Activated CD4-positive, alpha-beta memory T cell treated with anti-CD3 and anti-CD28 coated beads for 36 hours (primary cell): Measurements from ENCODE around the gene FCMR. TPM values are rescaled to one million over a fixed set of nuclear protein-coding genes. Genes with fewer than 3 reads are reported as not detected.

ENCODE experiments used
- CTCF ChIA-PET: fragments of 350-600 bp; sonication (Branson Sonifier 250); formaldehyde crosslinking; loops from one replicate; lab custom pipeline; 2021; ENCODE audit warnings: antibody characterized with exemption, inconsistent platforms; lab: Charles Lee
- POLR2A ChIA-PET: fragments of 350-600 bp; sonication (Branson Sonifier 250); formaldehyde crosslinking; loops from one replicate; lab custom pipeline; 2021; ENCODE audit warnings: antibody characterized with exemption; lab: Charles Lee
- DNase-seq: peaks from one replicate; pipeline ENCODE4 v3.0.0-alpha.2; 2020
- H3K27ac Mint-ChIP-seq: one replicate; pipeline ENCODE4 v1.8.0; 2021; ENCODE audit warnings: mixed read lengths
- H3K27me3 Mint-ChIP-seq: one replicate; pipeline ENCODE4 v1.8.0; 2021; ENCODE audit warnings: mixed read lengths
- H3K36me3 Mint-ChIP-seq: one replicate; pipeline ENCODE4 v1.8.0; 2021; ENCODE audit warnings: mixed read lengths
- H3K4me1 Mint-ChIP-seq: one replicate; pipeline ENCODE4 v1.8.0; 2021; ENCODE audit warnings: low read depth, mixed read lengths
- H3K4me3 Mint-ChIP-seq: one replicate; pipeline ENCODE4 v1.8.0; 2021; ENCODE audit warnings: mild to moderate bottlenecking, mixed read lengths
- H3K9me3 Mint-ChIP-seq: one replicate; pipeline ENCODE4 v1.8.0; 2021; ENCODE audit warnings: mixed read lengths
- intact Hi-C: fragments of 100-400 bp; cut with micrococcal nuclease; formaldehyde crosslinking; loops from one replicate; pipeline ENCODE4 v1.15.1; 2023
- total RNA-seq, 2 experiments: library from RNA; stranded (reverse); gene quantifications; one replicate each; pipeline ENCODE4 v1.2.3, GENCODE V29; 2021

FCMR gene
- total RNA-seq, 2 experiments from 2014 or later = 65.7 to 73.0 TPM

GRCh38 chr1:206905295-206906164, 16.2 kb downstream of the FCMR start:
- ChIA-PET POLR2A (interaction anchor here (0.9 to 2.1 kb wide), 7 partner anchors 9 to 166 kb away, joined by 3 to 15 read pairs (median 4); partner anchors contain the start of genes FCMR and IL24), CTCF (interaction anchor here (0.7 to 6.9 kb wide), 27 partner anchors 8 to 594 kb away, joined by 3 to 65 read pairs (median 4); partner anchors contain the start of genes IL20 and IL24)
- intact Hi-C loops = loop anchor here (1.0 kb wide), 3 partner anchors 8 to 17 kb away; partner anchors contain the start of gene IL24
- peak; percentile 74 for DNase-seq
- H3K36me3 Mint-ChIP-seq = peaks cover 48% of the 10 kb centered on the region
- H3K27ac Mint-ChIP-seq = peak overlapping the region; percentile 83
- no peaks in the 10 kb centered on the region for H3K27me3 Mint-ChIP-seq
- no peaks in the 10 kb centered on the region for H3K9me3 Mint-ChIP-seq
- H3K4me1 Mint-ChIP-seq = peaks cover 69% of the 10 kb centered on the region
- H3K4me3 Mint-ChIP-seq = peak overlapping the region; percentile 33

- peak overlapping the region; percentile 83 for H3K27ac Mint-ChIP-seq
- intact Hi-C loops = loop anchor here (1.0 kb wide), 3 partner anchors 7 to 18 kb away; partner anchors contain the start of gene IL24
- POLR2A ChIA-PET = interaction anchor here (1.0 to 2.0 kb wide), 4 partner anchors 8 to 165 kb away, joined by 3 to 15 read pairs (median 4); partner anchors contain the start of gene IL24
- no peak overlapping the region for H3K4me3 Mint-ChIP-seq
- no peaks in the 10 kb centered on the region for H3K9me3 Mint-ChIP-seq
- H3K36me3 Mint-ChIP-seq = peaks cover 48% of the 10 kb centered on the region
- DNase-seq = no peak
- peaks cover 69% of the 10 kb centered on the region for H3K4me1 Mint-ChIP-seq
- CTCF ChIA-PET = interaction anchor here (0.7 to 6.9 kb wide), 12 partner anchors 8 to 241 kb away, joined by 3 to 65 read pairs (median 8); partner anchors contain the start of gene IL20
- H3K27me3 Mint-ChIP-seq = no peaks in the 10 kb centered on the region
These were observed 17.2 kb downstream of the FCMR start for GRCh38 chr1:206904423-206905142.

- peaks cover 46% of the 10 kb centered on the region for H3K36me3 Mint-ChIP-seq
These were observed 18.1 kb downstream of the FCMR start for GRCh38 chr1:206903687-206904086.

DNA sequence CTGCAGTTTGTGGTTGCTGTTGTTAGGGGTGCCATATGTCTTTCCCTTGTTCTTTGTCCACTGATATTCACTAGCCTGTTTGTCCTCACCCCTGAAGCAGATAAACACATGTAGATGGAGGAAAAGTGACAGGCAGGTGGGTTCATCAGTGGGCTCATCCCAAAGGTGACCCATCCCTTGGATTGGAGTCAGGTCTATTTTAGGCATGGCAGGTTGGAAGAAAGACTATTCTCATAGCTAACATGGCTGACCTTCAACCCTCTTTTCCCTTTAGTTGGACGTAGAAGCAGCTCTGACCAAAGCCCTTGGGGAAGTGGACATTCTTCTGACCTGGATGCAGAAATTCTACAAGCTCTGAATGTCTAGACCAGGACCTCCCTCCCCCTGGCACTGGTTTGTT, 19.0 kb downstream of the FCMR start:
- intact Hi-C loops = no loop called here

More at GRCh38 chr1:206903687-206904086, 18.1 kb downstream of the FCMR start:
- no peak overlapping the region for H3K4me3 Mint-ChIP-seq
- DNase-seq = no peak
- POLR2A ChIA-PET = no interaction called here
- intact Hi-C loops = no loop called here
- H3K4me1 Mint-ChIP-seq = peaks cover 71% of the 10 kb centered on the region
- no peaks in the 10 kb centered on the region for H3K9me3 Mint-ChIP-seq
- peaks cover 2% of the 10 kb centered on the region for H3K27me3 Mint-ChIP-seq
- CTCF ChIA-PET = interaction anchor here (1.0 to 6.9 kb wide), 2 partner anchors 40 to 177 kb away, joined by 3 to 65 read pairs; partner anchors contain the start of gene IL20
- no peak overlapping the region for H3K27ac Mint-ChIP-seq

DNA sequence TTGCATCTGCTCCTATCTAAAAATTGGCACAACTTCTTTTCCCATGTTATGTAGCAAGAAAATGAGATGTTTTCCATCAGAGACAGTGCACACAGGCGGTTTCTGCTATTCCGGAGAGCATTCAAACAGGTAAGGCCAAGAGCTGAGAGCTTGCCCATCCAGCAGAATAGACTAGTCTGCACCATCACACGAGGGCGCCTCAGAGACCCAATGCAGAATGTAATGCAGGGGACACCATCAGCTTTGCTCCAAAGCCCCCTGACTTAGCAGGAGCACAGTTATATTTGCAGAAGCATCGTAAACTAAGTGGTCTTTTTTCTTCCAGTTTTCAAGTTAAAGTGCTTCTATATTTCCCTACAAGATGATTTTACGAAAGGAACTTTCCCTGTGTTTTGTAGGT, 19.8 kb downstream of the FCMR start:
- no peak overlapping the region for H3K4me3 Mint-ChIP-seq
- peaks cover 74% of the 10 kb centered on the region for H3K4me1 Mint-ChIP-seq
- H3K9me3 Mint-ChIP-seq = no peaks in the 10 kb centered on the region
- ChIA-PET CTCF (interaction anchor here (1.1 kb wide), 1 partner anchor 10 kb away, joined by 3 read pairs; no protein-coding TSS in a partner anchor), POLR2A (no interaction called here)
- H3K27ac Mint-ChIP-seq = no peak overlapping the region
- H3K27me3 Mint-ChIP-seq = peaks cover 2% of the 10 kb centered on the region
- H3K36me3 Mint-ChIP-seq = peaks cover 41% of the 10 kb centered on the region
- intact Hi-C loops = no loop called here
- no peak for DNase-seq

More for the DNA sequence above, 19.0 kb downstream of the FCMR start:
- Mint-ChIP-seq H3K27me3 (peaks cover 2% of the 10 kb centered on the region), H3K9me3 (no peaks in the 10 kb centered on the region), H3K4me1 (peaks cover 72% of the 10 kb centered on the region), H3K36me3 (peaks cover 43% of the 10 kb centered on the region), H3K27ac (peak overlapping the region; percentile 49), H3K4me3 (no peak overlapping the region)
- ChIA-PET CTCF (interaction anchor here (1.1 kb wide), 1 partner anchor 9 kb away, joined by 3 read pairs; no protein-coding TSS in a partner anchor), POLR2A (no interaction called here)
- no peak for DNase-seq

DNA sequence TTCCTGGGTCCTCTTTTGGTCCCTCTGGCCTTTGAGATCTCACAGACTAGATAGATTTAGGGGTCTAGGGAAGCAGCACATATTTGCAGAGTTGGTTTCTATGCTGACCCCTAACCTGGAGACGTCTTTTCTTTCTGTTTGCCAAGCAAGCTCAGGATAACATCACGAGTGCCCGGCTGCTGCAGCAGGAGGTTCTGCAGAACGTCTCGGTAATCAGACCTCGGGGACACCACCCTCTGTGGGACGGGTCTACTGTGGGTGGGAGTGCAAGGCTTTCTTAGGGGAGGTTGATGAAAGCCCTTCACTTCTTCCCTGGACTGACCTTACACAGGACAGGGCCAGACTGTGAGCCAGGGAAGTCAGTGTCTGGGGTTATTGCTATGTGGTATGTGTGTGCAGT, 21.6 kb downstream of the FCMR start:
- no peak overlapping the region for H3K27ac Mint-ChIP-seq
- no peaks in the 10 kb centered on the region for H3K9me3 Mint-ChIP-seq
- POLR2A ChIA-PET = interaction anchor here (1.1 to 1.7 kb wide), 2 partner anchors 8 to 96 kb away, joined by 3 to 4 read pairs; no protein-coding TSS in a partner anchor
- no peak overlapping the region for H3K4me3 Mint-ChIP-seq
- peaks cover 35% of the 10 kb centered on the region for H3K36me3 Mint-ChIP-seq
- H3K27me3 Mint-ChIP-seq = peaks cover 2% of the 10 kb centered on the region
- CTCF ChIA-PET = interaction anchor here (1.1 to 7.5 kb wide), 3 partner anchors 12 to 35 kb away, joined by 3 to 46 read pairs (median 6); partner anchors contain the start of gene IL20
- H3K4me1 Mint-ChIP-seq = peaks cover 72% of the 10 kb centered on the region
- DNase-seq = no peak
- intact Hi-C loops = no loop called here

GRCh38 chr1:206899717-206900116, 22.0 kb downstream of the FCMR start:
- Mint-ChIP-seq H3K36me3 (peaks cover 30% of the 10 kb centered on the region), H3K27ac (no peak overlapping the region), H3K4me3 (no peak overlapping the region), H3K27me3 (peaks cover 2% of the 10 kb centered on the region), H3K4me1 (peaks cover 68% of the 10 kb centered on the region), H3K9me3 (no peaks in the 10 kb centered on the region)
- intact Hi-C loops = loop anchor here (10.0 kb wide), 1 partner anchor 395 kb away; the partner anchor contains the start of gene RASSF5
- POLR2A ChIA-PET = interaction anchor here (1.7 kb wide), 1 partner anchor 9 kb away, joined by 4 read pairs; no protein-coding TSS in a partner anchor
- DNase-seq = no peak
- CTCF ChIA-PET = interaction anchor here (0.7 to 7.5 kb wide), 4 partner anchors 13 to 82 kb away, joined by 3 to 46 read pairs (median 5); partner anchors contain the start of gene IL20

DNA sequence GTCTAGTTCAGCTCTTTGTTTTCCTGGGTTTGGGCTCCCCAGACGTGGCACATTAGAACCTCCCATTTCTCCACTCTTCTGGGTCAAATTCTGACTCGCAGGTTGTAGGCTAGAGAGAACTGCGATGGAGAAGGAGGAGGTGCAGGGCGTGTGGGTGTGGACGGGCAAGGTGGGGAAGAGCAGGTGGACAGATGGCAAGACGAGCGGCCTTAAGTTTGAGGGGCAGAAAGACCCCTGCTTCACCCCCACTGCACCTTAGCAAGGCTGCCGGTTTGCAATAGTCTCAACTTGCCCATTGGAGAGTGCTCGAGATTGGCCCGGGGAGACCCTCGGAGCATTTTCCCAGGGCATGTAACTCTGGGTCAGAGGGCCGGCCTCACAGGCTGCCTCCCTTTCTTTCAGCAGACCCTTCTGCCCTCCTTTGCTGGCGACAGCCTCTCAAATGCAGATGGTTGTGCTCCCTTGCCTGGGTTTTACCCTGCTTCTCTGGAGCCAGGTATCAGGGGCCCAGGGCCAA, 22.8 kb downstream of the FCMR start:
- Mint-ChIP-seq H3K27ac (peak overlapping the region; percentile 68), H3K4me3 (peak overlapping the region; percentile 74), H3K27me3 (peaks cover 2% of the 10 kb centered on the region), H3K9me3 (no peaks in the 10 kb centered on the region), H3K36me3 (peaks cover 23% of the 10 kb centered on the region), H3K4me1 (peaks cover 65% of the 10 kb centered on the region)
- DNase-seq = no peak
- ChIA-PET POLR2A (interaction anchor here (1.7 kb wide), 1 partner anchor 9 kb away, joined by 4 read pairs; no protein-coding TSS in a partner anchor), CTCF (interaction anchor here (0.7 to 7.5 kb wide), 3 partner anchors 10 to 83 kb away, joined by 4 to 46 read pairs (median 15); no protein-coding TSS in a partner anchor)
- intact Hi-C loops = loop anchor here (10.0 kb wide), 1 partner anchor 394 kb away; the partner anchor contains the start of gene RASSF5

DNA sequence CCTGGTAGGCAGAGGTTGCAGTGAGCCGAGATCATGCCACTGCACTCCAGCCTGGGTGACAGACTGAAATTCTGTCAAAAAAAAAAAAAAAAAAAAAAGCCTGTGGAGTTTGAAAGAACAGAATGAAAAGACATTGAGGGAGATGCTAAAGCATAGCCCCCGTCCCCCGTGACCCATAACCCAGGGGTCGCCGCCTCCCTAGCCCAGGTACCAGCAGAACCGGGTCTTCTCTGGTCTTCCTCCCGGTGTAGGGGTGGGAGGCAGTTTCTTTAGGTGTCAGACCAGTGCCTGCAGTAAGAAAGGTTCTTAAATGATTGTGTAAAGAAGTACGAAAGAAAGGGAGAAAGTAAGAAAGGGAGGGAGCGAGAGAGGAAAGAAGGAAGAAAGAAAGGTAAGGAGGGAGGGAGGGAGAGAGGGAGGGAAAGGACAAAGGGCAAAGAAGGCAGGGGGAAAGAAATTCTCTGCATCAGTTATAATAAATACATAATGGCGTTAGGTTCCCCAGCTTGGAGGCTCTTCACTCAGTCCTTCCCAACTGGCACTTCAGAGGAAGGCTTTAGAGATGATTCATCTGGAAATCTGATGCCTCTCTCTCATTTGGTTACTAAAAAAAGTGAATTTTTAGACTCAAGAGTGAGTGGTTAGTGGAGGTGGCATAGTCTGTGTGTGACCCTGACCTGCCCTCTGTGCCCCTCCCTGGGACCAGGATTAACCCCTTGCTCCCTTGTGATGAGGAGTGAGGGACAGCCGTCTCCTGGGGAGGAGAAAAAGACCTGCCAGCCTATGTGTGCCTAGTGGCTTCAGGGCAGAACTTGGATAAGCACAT, 23.4 kb downstream of the FCMR start:
- Mint-ChIP-seq H3K27ac (peak overlapping the region; percentile 68), H3K9me3 (no peaks in the 10 kb centered on the region), H3K36me3 (peaks cover 16% of the 10 kb centered on the region), H3K4me1 (peaks cover 66% of the 10 kb centered on the region), H3K4me3 (peak overlapping the region; percentile 74), H3K27me3 (peaks cover 2% of the 10 kb centered on the region)
- intact Hi-C loops = loop anchor here (10.0 kb wide), 1 partner anchor 394 kb away; the partner anchor contains the start of gene RASSF5
- ChIA-PET CTCF (interaction anchor here (0.7 to 7.5 kb wide), 7 partner anchors 8 to 263 kb away, joined by 3 to 46 read pairs (median 5); no protein-coding TSS in a partner anchor), POLR2A (interaction anchor here (0.8 to 2.1 kb wide), 6 partner anchors 7 to 142 kb away, joined by 3 to 15 read pairs (median 4); no protein-coding TSS in a partner anchor)
- DNase-seq = no peak

DNA sequence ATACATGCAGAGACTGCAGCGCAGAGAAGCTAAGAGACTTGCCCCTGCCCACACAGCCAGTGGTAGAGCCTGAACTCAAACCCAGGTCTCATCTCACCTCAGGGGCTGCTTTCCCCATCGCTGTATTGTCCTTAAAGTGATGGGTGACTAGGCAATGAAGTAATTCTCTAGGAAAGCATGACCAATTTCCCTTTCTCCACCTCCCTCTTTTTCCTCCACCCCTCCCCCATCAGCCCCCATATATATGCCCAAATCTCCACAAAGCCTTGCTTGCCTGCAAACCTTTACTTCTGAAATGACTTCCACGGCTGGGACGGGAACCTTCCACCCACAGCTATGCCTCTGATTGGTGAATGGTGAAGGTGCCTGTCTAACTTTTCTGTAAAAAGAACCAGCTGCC, 24.6 kb downstream of the FCMR start, which contains the start of gene IL24:
Gene IL24, plus strand, starts transcription at position 269 of the 400 bp plus-strand sequence. CDS start 390 bp downstream, outside the sequence.
- CTCF ChIA-PET = interaction anchor here (0.7 to 7.5 kb wide), 11 partner anchors 8 to 170 kb away, joined by 3 to 46 read pairs (median 6); no protein-coding TSS in a partner anchor

More for the DNA sequence above, 24.6 kb downstream of the FCMR start, which contains the start of gene IL24:
- peak; percentile 87 for DNase-seq
- Mint-ChIP-seq H3K4me3 (peak within 1 kb of the TSS; percentile 74), H3K9me3 (no peaks in the 10 kb centered on the region), H3K36me3 (peaks cover 9% of the 10 kb centered on the region), H3K27me3 (peaks cover 2% of the 10 kb centered on the region), H3K27ac (peak within 1 kb of the TSS; percentile 88), H3K4me1 (peaks cover 72% of the 10 kb centered on the region)
- POLR2A ChIA-PET = interaction anchor here (0.7 to 2.1 kb wide), 6 partner anchors 8 to 21 kb away, joined by 3 to 15 read pairs (median 3); no protein-coding TSS in a partner anchor
- intact Hi-C loops = loop anchor here (1.0 to 10.0 kb wide), 4 partner anchors 8 to 392 kb away; partner anchors contain the start of gene RASSF5
